Subcutaneous abdominal adipose tissue (tissue), 5 donors: Measurements from ENCODE around the gene RYR2.

Experiments
- H3K27ac ChIP-seq: one replicate; pipeline ENCODE4 v1.7.0; 2013; ENCODE audit warnings: low read depth, mild to moderate bottlenecking, inconsistent platforms, low read length, moderate library complexity
- H3K27me3 ChIP-seq, 5 donors: one replicate each; pipeline ENCODE4 v1.7.0; 2013; ENCODE audit warnings: low read length in 5 of 5, inconsistent platforms in 1 of 5; ENCODE audit not compliant: control insufficient read depth in 5 of 5, insufficient read depth in 4 of 5
- H3K36me3 ChIP-seq, 5 donors: one replicate each; pipeline ENCODE4 v1.7.0; 2013; ENCODE audit warnings: low read length in 5 of 5; ENCODE audit not compliant: control insufficient read depth in 5 of 5, insufficient read depth in 5 of 5
- H3K4me1 ChIP-seq, 5 donors: one replicate each; pipeline ENCODE4 v1.7.0; 2013; ENCODE audit warnings: low read length in 5 of 5, mild to moderate bottlenecking in 3 of 5, moderate library complexity in 1 of 5; ENCODE audit not compliant: control insufficient read depth in 5 of 5, insufficient read depth in 5 of 5
- H3K4me3 ChIP-seq, 5 donors: one replicate each; pipeline ENCODE4 v1.7.0; 2013; ENCODE audit warnings: low read length in 5 of 5, low read depth in 1 of 5
- H3K9ac ChIP-seq, 5 donors: one replicate each; pipeline ENCODE4 v1.7.0; 2013; ENCODE audit warnings: low read length in 5 of 5, mild to moderate bottlenecking in 4 of 5, moderate library complexity in 3 of 5
- H3K9me3 ChIP-seq, 5 donors: one replicate each; pipeline ENCODE4 v1.7.0; 2013; ENCODE audit warnings: low read length in 5 of 5; ENCODE audit not compliant: control insufficient read depth in 5 of 5
- donor health status: healthy.
- donor health status: healthy.
- donor health status: healthy.
- donor health status: healthy.
- donor health status: healthy.

RYR2 gene

GRCh38 chr1:237712586-237713157 lies 670.7 kb downstream of the RYR2 start:
- Histone ChIP-seq H3K4me3 (no peak overlapping the region), H3K9ac (no peak overlapping the region), H3K27me3 (no peaks in the 10 kb centered on the region), H3K9me3 (no peaks in the 10 kb centered on the region), H3K36me3 (no peaks in the 10 kb centered on the region), H3K4me1 (no peaks in the 10 kb centered on the region), H3K27ac (no peak overlapping the region)

GRCh38 chr1:237713916-237714315 lies 671.9 kb downstream of the RYR2 start:
- no peak overlapping the region for H3K4me3 ChIP-seq
- H3K9ac ChIP-seq, result no peak overlapping the region
- no peaks in the 10 kb centered on the region for H3K9me3 ChIP-seq
- H3K4me1 ChIP-seq, result no peaks in the 10 kb centered on the region
- no peak overlapping the region for H3K27ac ChIP-seq
- no peaks in the 10 kb centered on the region for H3K36me3 ChIP-seq
- no peaks in the 10 kb centered on the region for H3K27me3 ChIP-seq

DNA sequence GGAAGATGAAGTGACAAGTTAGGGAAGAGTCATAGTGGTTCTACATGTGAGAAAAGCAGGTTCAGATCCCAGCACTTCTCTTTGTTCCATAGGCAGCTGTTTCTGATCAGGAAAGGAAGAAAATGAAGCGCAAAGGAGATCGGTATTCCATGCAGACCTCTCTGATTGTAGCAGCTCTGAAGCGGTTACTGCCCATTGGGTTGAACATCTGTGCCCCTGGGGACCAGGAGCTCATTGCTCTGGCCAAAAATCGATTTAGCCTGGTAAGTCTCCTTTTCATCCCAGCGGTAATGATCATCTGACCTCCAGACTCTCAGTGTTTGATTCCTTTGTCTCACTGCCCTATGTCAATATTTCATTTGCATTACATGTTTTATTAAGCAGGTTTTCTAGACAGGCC lies 675.1 kb downstream of the RYR2 start:
- no peak overlapping the region for H3K27ac ChIP-seq
- H3K9me3 ChIP-seq, result no peaks in the 10 kb centered on the region
- H3K4me1 ChIP-seq, result no peaks in the 10 kb centered on the region
- no peaks in the 10 kb centered on the region for H3K27me3 ChIP-seq
- H3K36me3 ChIP-seq, result no peaks in the 10 kb centered on the region
- H3K9ac ChIP-seq, result no peak overlapping the region
- no peak overlapping the region for H3K4me3 ChIP-seq

DNA sequence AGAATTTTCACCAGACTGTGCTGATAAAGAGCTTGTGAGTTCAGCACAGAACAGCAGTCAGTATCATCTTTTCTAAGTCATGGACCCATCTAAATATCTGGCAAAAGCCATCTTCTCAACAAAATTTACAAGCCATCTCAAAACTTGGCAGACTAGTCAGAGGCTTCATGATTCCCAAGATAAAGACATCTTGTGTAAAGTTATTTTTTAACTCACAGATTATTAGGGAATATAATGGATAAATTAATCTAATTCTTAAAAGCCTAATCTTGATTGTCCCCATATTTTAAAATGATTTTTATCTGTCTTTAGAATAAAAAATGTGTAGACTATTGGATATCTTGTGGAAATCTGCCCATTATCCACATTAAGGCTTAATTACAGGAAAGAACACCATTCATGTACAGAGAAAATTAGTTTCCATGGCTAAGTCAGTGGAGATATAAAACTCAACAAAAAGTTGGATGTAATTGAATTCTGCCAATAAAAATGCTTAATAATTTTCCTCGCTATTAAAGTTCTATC lies 688.9 kb downstream of the RYR2 start:
- Histone ChIP-seq H3K4me3 (no peak overlapping the region), H3K4me1 (no peaks in the 10 kb centered on the region), H3K27ac (no peak overlapping the region), H3K9me3 (no peaks in the 10 kb centered on the region), H3K9ac (no peak overlapping the region), H3K27me3 (no peaks in the 10 kb centered on the region), H3K36me3 (no peaks in the 10 kb centered on the region)

GRCh38 chr1:237732657-237733056 lies 690.7 kb downstream of the RYR2 start:
- Histone ChIP-seq H3K4me3 (no peak overlapping the region), H3K9ac (no peak overlapping the region), H3K27me3 (no peaks in the 10 kb centered on the region), H3K36me3 (no peaks in the 10 kb centered on the region), H3K4me1 (no peaks in the 10 kb centered on the region), H3K9me3 (no peaks in the 10 kb centered on the region), H3K27ac (no peak overlapping the region)

- no peak overlapping the region for H3K27ac ChIP-seq
- no peak overlapping the region for H3K4me3 ChIP-seq
- H3K4me1 ChIP-seq, result no peaks in the 10 kb centered on the region
- no peaks in the 10 kb centered on the region for H3K27me3 ChIP-seq
- H3K36me3 ChIP-seq, result no peaks in the 10 kb centered on the region
- no peak overlapping the region for H3K9ac ChIP-seq
- no peaks in the 10 kb centered on the region for H3K9me3 ChIP-seq
Observed at GRCh38 chr1:237736372-237737029, 694.5 kb downstream of the RYR2 start.

GRCh38 chr1:237737448-237737847 lies 695.5 kb downstream of the RYR2 start:
- Histone ChIP-seq H3K9me3 (no peaks in the 10 kb centered on the region), H3K27ac (no peak overlapping the region), H3K9ac (no peak overlapping the region), H3K4me1 (no peaks in the 10 kb centered on the region), H3K36me3 (no peaks in the 10 kb centered on the region), H3K4me3 (no peak overlapping the region), H3K27me3 (no peaks in the 10 kb centered on the region)

DNA sequence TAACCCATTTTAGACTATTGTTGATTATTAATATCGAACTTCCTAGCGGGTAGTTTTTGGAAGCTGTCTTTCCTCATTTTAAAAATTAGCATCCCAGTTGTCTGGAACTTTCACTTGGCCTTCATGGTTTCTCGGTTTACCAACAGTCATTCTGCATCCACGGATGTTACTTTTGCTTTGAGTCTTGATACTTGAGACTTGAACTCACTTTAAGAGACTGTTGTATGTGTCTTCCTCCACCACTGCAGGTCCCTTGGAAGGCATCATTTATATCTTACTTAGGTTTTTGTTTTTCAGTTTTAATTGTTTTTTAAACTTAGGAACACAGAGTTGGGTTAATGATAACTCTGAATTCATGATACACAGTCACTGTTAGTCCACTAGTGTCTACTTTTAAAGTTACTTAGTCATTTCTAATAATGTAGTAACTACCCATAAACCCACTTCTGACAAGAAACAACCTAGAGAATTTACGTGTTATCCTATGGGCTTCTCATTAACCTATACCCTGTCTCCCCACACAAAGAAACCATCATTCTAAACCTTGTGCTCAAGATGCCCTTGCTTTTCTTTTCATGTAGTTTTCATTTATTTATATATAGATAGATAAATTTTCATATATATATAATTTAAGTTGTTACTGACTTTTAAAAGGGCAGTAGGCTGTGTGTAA lies 696.1 kb downstream of the RYR2 start:
- Histone ChIP-seq H3K9me3 (no peaks in the 10 kb centered on the region), H3K27me3 (no peaks in the 10 kb centered on the region), H3K36me3 (no peaks in the 10 kb centered on the region), H3K9ac (no peak overlapping the region), H3K27ac (no peak overlapping the region), H3K4me3 (no peak overlapping the region), H3K4me1 (no peaks in the 10 kb centered on the region)

GRCh38 chr1:237740846-237741245 lies 698.9 kb downstream of the RYR2 start:
- H3K4me3 ChIP-seq, result no peak overlapping the region
- no peak overlapping the region for H3K9ac ChIP-seq
- H3K36me3 ChIP-seq, result no peaks in the 10 kb centered on the region
- H3K4me1 ChIP-seq, result no peaks in the 10 kb centered on the region
- H3K9me3 ChIP-seq, result no peaks in the 10 kb centered on the region
- no peak overlapping the region for H3K27ac ChIP-seq
- no peaks in the 10 kb centered on the region for H3K27me3 ChIP-seq

DNA sequence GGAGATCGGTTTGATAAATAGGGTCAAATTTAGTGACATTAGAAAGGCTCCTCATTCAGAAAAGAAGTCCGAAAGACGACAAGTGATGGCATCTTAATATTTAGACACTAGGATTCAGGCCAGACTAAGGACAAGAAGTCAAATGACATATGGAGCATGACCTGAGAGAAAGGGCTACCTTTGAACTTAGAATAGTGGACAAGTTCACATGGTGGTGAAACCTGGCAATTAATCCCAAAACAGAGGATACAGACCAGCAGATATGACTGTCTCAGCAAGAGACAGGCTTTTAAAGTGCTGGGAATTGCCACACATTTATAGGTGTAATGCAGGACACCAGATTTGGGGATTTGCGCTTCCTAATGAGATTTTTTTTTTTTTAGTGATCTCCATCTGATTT lies 703.6 kb downstream of the RYR2 start:
- Histone ChIP-seq H3K9me3 (no peaks in the 10 kb centered on the region), H3K9ac (no peak overlapping the region), H3K4me3 (no peak overlapping the region), H3K36me3 (no peaks in the 10 kb centered on the region), H3K4me1 (no peaks in the 10 kb centered on the region), H3K27me3 (no peaks in the 10 kb centered on the region), H3K27ac (no peak overlapping the region)
